GM12878 (cell line): ENCODE results near the gene GNB3. TPM values are rescaled to one million over a fixed set of nuclear protein-coding genes. Genes with fewer than 3 reads are reported as not detected.

Source experiments
- ASH2L ChIP-seq: fragments of 300-600, 200-600 bp; sonication (generic); IDR thresholded peaks from 2 replicates; pipeline ENCODE4 v1.6.1; 2017; ENCODE audit warnings: low read depth, mild to moderate bottlenecking, borderline replicate concordance
- ATF7 ChIP-seq: fragments of 450-650 bp; IDR thresholded peaks from 2 replicates; pipeline ENCODE4 v1.6.1; 2016; ENCODE audit warnings: low read depth, mild to moderate bottlenecking
- BMI1 ChIP-seq: fragments of 450-650 bp; IDR thresholded peaks from 2 replicates; pipeline ENCODE4 v1.6.1; 2016; ENCODE audit warnings: mild to moderate bottlenecking, moderate library complexity, borderline replicate concordance
- CBX3 ChIP-seq: fragments of 200-600 bp; sonication (generic); IDR thresholded peaks from 2 replicates; pipeline ENCODE4 v1.6.1; 2016; ENCODE audit warnings: low read depth, borderline replicate concordance
- EED ChIP-seq: sonication (generic); IDR thresholded peaks from 2 replicates; pipeline ENCODE4 v1.6.1; 2016; ENCODE audit warnings: antibody characterized with exemption, low read depth
- EP300 ChIP-seq, 2 experiments: fragments of 150-350 bp in 1 of 2; IDR thresholded peaks; 2 replicates each; pipeline ENCODE4 v1.6.1; 2011 to 2012; ENCODE audit warnings: low read depth in 2 of 2, low read length in 2 of 2, borderline replicate concordance in 1 of 2, improper control_type of control experiment in 1 of 2, inconsistent platforms in 1 of 2; ENCODE audit not compliant: control insufficient read depth in 1 of 2
- EZH2 ChIP-seq: IDR thresholded peaks from 2 replicates; pipeline ENCODE4 v1.6.1; 2012; ENCODE audit warnings: low read depth, mild to moderate bottlenecking, control low read depth, inconsistent platforms, low read length, borderline replicate concordance; ENCODE audit not compliant: control insufficient read depth
- FOS ChIP-seq: IDR thresholded peaks from 3 replicates; pipeline ENCODE4 v1.6.1; 2011; ENCODE audit warnings: borderline replicate concordance; ENCODE audit not compliant: insufficient read length; ENCODE audit errors: extremely low read depth
- HDGF ChIP-seq: fragments of 450-650 bp; IDR thresholded peaks from 2 replicates; pipeline ENCODE4 v1.6.1; 2016; ENCODE audit warnings: antibody characterized with exemption
- KAT2A ChIP-seq: conservative IDR thresholded peaks from 2 replicates; pipeline ENCODE4 v1.6.1; 2011; ENCODE audit warnings: low read depth, low read length; ENCODE audit not compliant: control insufficient read depth
- KDM1A ChIP-seq: fragments of 200-600 bp; sonication (generic); IDR thresholded peaks from 2 replicates; pipeline ENCODE4 v1.6.1; 2016; ENCODE audit warnings: borderline replicate concordance
- NFIC ChIP-seq: IDR thresholded peaks from 2 replicates; pipeline ENCODE4 v1.6.1; 2012; ENCODE audit warnings: low read depth, mild to moderate bottlenecking, inconsistent platforms, low read length, moderate library complexity
- PAX8 ChIP-seq: fragments of 450-650 bp; IDR thresholded peaks from 2 replicates; pipeline ENCODE4 v1.6.1; 2017; ENCODE audit warnings: mild to moderate bottlenecking, moderate library complexity
- RAD21 ChIP-seq: IDR thresholded peaks from 2 replicates; pipeline ENCODE4 v1.6.1; 2011; ENCODE audit warnings: mild to moderate bottlenecking, low read depth, low read length, moderate library complexity; ENCODE audit not compliant: insufficient read depth
- RBBP5 ChIP-seq: fragments of 200-600 bp; sonication (generic); conservative IDR thresholded peaks from 2 replicates; pipeline ENCODE4 v1.6.1; 2016
- SMC3 ChIP-seq: IDR thresholded peaks from 2 replicates; pipeline ENCODE4 v1.6.1; 2011; ENCODE audit warnings: low read length, improper control_type of control experiment, borderline replicate concordance
- TAF1 ChIP-seq: IDR thresholded peaks from 2 replicates; pipeline ENCODE4 v1.6.1; 2011; ENCODE audit warnings: mild to moderate bottlenecking, low read depth, low read length, borderline replicate concordance
- TARDBP ChIP-seq: IDR thresholded peaks from 2 replicates; pipeline ENCODE4 v1.6.1; 2016; ENCODE audit warnings: borderline replicate concordance
- TCF12 ChIP-seq: IDR thresholded peaks from 2 replicates; pipeline ENCODE4 v1.6.1; 2011; ENCODE audit warnings: low read depth, mild to moderate bottlenecking, low read length
- USF1 ChIP-seq: IDR thresholded peaks from 2 replicates; pipeline ENCODE4 v1.6.1; 2011; ENCODE audit warnings: borderline replicate concordance, low read depth, mild to moderate bottlenecking, moderate library complexity, mixed read lengths, low read length; ENCODE audit not compliant: insufficient read depth; ENCODE audit errors: extremely low read length
- YY1 ChIP-seq: IDR thresholded peaks from 2 replicates; pipeline ENCODE4 v1.6.1; 2011; ENCODE audit warnings: low read depth, mild to moderate bottlenecking, low read length
- ZBED1 ChIP-seq: IDR thresholded peaks from 2 replicates; pipeline ENCODE4 v1.6.1; 2016; ENCODE audit warnings: borderline replicate concordance
- polyA plus RNA-seq, 11 experiments: library from polyadenylated mRNA; depleted of rRNA in 4 of 11; unstranded in 6 of 11; stranded (reverse) in 5 of 11; fragments of >200 nt; fragmentation: Nextera tagmentation in 4 of 11; fragmentation: Illumina TruSeq in 1 of 11; extraction: Ambion mirVana in 4 of 11; extraction: Trizol in 1 of 11; gene quantifications; 1 replicate in 1 of 11; 2 replicates in 10 of 11; pipeline versions ENCODE4 v1.2.1 to v1.2.3, GENCODE V29; 2011 to 2016; ENCODE audit warnings: inconsistent platforms in 2 of 11, missing spikeins in 2 of 11, low read depth in 1 of 11
- total RNA-seq, 4 experiments: library from RNA; depleted of rRNA in 3 of 4; stranded (reverse); fragments of >200 nt in 3 of 4; fragmentation: Illumina TruSeq in 1 of 4; extraction: Trizol in 1 of 4; gene quantifications; 2 replicates each; pipeline versions ENCODE4 v1.2.1 to v1.2.3, GENCODE V29; 2013 to 2021
- TF ChIP-seq, protein P1 (sequence below): IDR thresholded peaks from 2 replicates; pipeline ENCODE4 v1.6.1; 2012; ENCODE audit warnings: mild to moderate bottlenecking, low read depth, low read length
- TF ChIP-seq, protein P2 (sequence below): fragments of 450-650 bp; IDR thresholded peaks from 2 replicates; pipeline ENCODE4 v1.6.1; 2016; ENCODE audit warnings: mild to moderate bottlenecking

GNB3 gene
- total and polyA plus RNA-seq, 10 of the 15 experiments (the other 5 are each of a cell fraction or from before 2014, with no cell fraction given): 0.05 to 1.1 (median 0.36) TPM

GRCh38 chr12:6851153-6851920 lies 10.6 kb downstream of the GNB3 start, which contains the start of gene CDCA3 (continued):
- TF ChIP-seq, protein P1, sequence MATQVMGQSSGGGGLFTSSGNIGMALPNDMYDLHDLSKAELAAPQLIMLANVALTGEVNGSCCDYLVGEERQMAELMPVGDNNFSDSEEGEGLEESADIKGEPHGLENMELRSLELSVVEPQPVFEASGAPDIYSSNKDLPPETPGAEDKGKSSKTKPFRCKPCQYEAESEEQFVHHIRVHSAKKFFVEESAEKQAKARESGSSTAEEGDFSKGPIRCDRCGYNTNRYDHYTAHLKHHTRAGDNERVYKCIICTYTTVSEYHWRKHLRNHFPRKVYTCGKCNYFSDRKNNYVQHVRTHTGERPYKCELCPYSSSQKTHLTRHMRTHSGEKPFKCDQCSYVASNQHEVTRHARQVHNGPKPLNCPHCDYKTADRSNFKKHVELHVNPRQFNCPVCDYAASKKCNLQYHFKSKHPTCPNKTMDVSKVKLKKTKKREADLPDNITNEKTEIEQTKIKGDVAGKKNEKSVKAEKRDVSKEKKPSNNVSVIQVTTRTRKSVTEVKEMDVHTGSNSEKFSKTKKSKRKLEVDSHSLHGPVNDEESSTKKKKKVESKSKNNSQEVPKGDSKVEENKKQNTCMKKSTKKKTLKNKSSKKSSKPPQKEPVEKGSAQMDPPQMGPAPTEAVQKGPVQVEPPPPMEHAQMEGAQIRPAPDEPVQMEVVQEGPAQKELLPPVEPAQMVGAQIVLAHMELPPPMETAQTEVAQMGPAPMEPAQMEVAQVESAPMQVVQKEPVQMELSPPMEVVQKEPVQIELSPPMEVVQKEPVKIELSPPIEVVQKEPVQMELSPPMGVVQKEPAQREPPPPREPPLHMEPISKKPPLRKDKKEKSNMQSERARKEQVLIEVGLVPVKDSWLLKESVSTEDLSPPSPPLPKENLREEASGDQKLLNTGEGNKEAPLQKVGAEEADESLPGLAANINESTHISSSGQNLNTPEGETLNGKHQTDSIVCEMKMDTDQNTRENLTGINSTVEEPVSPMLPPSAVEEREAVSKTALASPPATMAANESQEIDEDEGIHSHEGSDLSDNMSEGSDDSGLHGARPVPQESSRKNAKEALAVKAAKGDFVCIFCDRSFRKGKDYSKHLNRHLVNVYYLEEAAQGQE: no peak
- TF ChIP-seq PAX8: no peak
- TF ChIP-seq TAF1: peak; percentile 38; the same call in 1 of the 2 replicates
- no peak for TF ChIP-seq USF1
- no peak for TF ChIP-seq EP300 (IDR thresholded peaks at IDR 0.05; ENCODE audit: borderline replicate concordance in 1 of 2, control insufficient read depth in 1 of 2, low read depth in 2 of 2, low read length in 2 of 2)
- TF ChIP-seq HDGF: peak; percentile 12; the same call in 1 of the 2 replicates
- no peak for TF ChIP-seq RAD21
- no peak for TF ChIP-seq SMC3
- 0 out of 2 replicates have a peak, but pooled peaks have one; percentile 20 for TF ChIP-seq YY1
- peak; percentile 67; the same call in 1 of the 2 replicates for TF ChIP-seq TCF12
- TF ChIP-seq TARDBP: no peak
- TF ChIP-seq RBBP5: no peak
- TF ChIP-seq ASH2L: no peak
- no peak for TF ChIP-seq CBX3
- TF ChIP-seq, protein P2, sequence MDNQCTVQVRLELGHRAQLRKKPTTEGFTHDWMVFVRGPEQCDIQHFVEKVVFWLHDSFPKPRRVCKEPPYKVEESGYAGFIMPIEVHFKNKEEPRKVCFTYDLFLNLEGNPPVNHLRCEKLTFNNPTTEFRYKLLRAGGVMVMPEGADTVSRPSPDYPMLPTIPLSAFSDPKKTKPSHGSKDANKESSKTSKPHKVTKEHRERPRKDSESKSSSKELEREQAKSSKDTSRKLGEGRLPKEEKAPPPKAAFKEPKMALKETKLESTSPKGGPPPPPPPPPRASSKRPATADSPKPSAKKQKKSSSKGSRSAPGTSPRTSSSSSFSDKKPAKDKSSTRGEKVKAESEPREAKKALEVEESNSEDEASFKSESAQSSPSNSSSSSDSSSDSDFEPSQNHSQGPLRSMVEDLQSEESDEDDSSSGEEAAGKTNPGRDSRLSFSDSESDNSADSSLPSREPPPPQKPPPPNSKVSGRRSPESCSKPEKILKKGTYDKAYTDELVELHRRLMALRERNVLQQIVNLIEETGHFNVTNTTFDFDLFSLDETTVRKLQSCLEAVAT: peak; percentile 55; the same call in 1 of the 2 replicates
- no peak for TF ChIP-seq BMI1
- TF ChIP-seq ZBED1: no peak
- TF ChIP-seq EED: no peak
- TF ChIP-seq NFIC: no peak
- no peak for TF ChIP-seq EZH2
- no peak for TF ChIP-seq KDM1A
- TF ChIP-seq FOS: peak; percentile 95
- no peak for TF ChIP-seq KAT2A
- no peak; the same call in 1 of the 2 replicates for TF ChIP-seq ATF7
